Measurements from ENCODE around the gene FBRSL1.

DNA sequence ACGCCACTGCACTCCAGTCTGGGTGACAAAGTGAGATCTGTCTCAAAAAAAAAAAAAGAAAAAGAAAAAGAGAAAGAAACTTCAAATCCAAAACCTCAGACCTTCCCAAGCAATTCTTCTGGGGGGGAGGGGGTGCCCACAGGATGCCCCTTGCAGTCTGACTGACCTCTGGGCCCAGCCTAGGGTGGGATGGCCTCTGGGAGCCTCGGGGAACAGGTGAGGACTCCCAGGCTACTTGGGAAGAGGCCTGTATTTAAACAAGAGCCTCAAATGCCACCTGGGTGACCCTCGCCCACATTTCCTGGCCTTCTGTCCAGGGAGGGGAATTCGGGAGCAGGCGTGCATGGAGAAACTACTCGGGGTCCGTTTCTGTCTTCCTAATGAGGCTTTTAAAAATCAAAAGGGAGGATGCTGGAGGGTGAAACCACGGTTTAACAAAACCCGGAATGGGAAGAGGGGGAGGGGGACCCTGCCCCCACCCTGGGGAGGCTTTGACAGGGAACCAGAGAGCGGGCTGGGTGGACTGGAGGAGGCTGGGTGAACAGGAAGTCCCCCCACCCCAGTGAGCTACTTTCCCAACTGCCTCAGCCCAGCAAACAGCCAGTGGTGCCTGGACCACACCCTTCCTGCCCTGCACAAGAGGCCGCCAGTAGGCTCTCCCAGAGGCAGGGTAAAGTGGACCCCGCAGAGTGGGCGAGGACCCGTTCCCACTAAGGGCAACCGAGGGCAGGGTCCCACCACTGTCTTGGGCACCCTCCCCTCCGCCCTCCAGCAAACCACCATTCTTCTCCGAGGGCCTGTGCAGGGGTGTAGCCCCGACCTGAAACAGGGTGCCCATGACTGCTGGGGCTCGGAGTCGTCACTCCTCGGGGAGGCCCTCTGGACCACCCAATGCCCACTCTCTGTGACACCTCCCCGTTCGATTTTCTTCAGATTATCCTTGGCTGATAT, 1.5 kb upstream of the FBRSL1 start:
- TF ChIP-seq EZH2 (IDR thresholded peaks at IDR 0.05; ENCODE audit: insufficient read depth, poor library complexity, severe bottlenecking), result no peak
- TF ChIP-seq EZH2phosphoT487 (IDR thresholded peaks at IDR 0.05; ENCODE audit: insufficient read depth, low read depth), result no peak

Data from GM23248 (cell line).